Loucy (cell line): ENCODE measurements around the gene HSD11B2.

Experiments used
- H2AFZ ChIP-seq: fragments of 200-600 bp; sonication (generic); 2 replicates; pipeline ENCODE4 v1.6.0; 2016; ENCODE audit warnings: antibody characterized with exemption, mild to moderate bottlenecking, low read length, moderate library complexity
- H3F3A ChIP-seq: fragments of 200-600 bp; 2 replicates; pipeline ENCODE4 v1.6.0; 2016; ENCODE audit warnings: antibody characterized with exemption, low read depth, mild to moderate bottlenecking
- H3K27me3 ChIP-seq: fragments of 200-600 bp; sonication (generic); 2 replicates; pipeline ENCODE4 v1.6.1; 2014; ENCODE audit warnings: low read length, mild to moderate bottlenecking; ENCODE audit not compliant: insufficient read depth, poor library complexity, severe bottlenecking
- H3K36me3 ChIP-seq: fragments of 200-600 bp; sonication (generic); 2 replicates; pipeline ENCODE4 v1.6.1; 2016; ENCODE audit warnings: low read length; ENCODE audit not compliant: insufficient read depth
- H3K4me1 ChIP-seq: fragments of 200-600 bp; sonication (generic); 2 replicates; pipeline ENCODE4 v1.5.1; 2014; ENCODE audit warnings: low read length, mild to moderate bottlenecking; ENCODE audit not compliant: insufficient read depth, poor library complexity, severe bottlenecking
- H3K4me2 ChIP-seq: fragments of 200-600 bp; sonication (generic); 2 replicates; pipeline ENCODE4 v1.6.0; 2014; ENCODE audit warnings: antibody characterized with exemption, low read length, low read depth, mild to moderate bottlenecking; ENCODE audit not compliant: poor library complexity, severe bottlenecking
- H3K4me3 ChIP-seq: fragments of 200-600 bp; sonication (generic); 2 replicates; pipeline ENCODE4 v1.5.1; 2014; ENCODE audit warnings: low read length, mild to moderate bottlenecking, mixed read lengths; ENCODE audit not compliant: poor library complexity, severe bottlenecking
- H3K79me2 ChIP-seq: fragments of 200-600 bp; sonication (generic); 2 replicates; pipeline ENCODE4 v1.6.1; 2014; ENCODE audit warnings: low read length; ENCODE audit not compliant: insufficient read depth
- H3K9ac ChIP-seq: fragments of 200-600 bp; sonication (generic); 2 replicates; pipeline ENCODE4 v1.6.0; 2014; ENCODE audit warnings: mild to moderate bottlenecking, low read depth, low read length, moderate library complexity; ENCODE audit not compliant: poor library complexity, severe bottlenecking
- H3K9me2 ChIP-seq: fragments of 200-600 bp; sonication (generic); replicated peaks from 2 replicates; pipeline ENCODE4 v1.6.1; 2016; ENCODE audit warnings: low read depth, low read length, mixed read lengths
- H3K9me3 ChIP-seq: fragments of 200-600 bp; sonication (generic); 2 replicates; pipeline ENCODE4 v1.6.1; 2014; ENCODE audit warnings: mild to moderate bottlenecking, antibody characterized with exemption, low read length, low read depth; ENCODE audit not compliant: insufficient read depth
- H4K20me1 ChIP-seq: fragments of 200-600 bp; sonication (generic); 2 replicates; pipeline ENCODE4 v1.6.0; 2014; ENCODE audit warnings: antibody characterized with exemption, low read length, mild to moderate bottlenecking; ENCODE audit not compliant: insufficient read depth, poor library complexity, severe bottlenecking
- CTCF ChIP-seq: fragments of 200-600 bp; sonication (generic); conservative IDR thresholded peaks from 2 replicates; pipeline ENCODE4 v1.5.1; 2014; ENCODE audit warnings: mild to moderate bottlenecking, antibody characterized with exemption, low read length
- EZH2phosphoT487 ChIP-seq: fragments of 200-600 bp; IDR thresholded peaks from 2 replicates; pipeline ENCODE4 v1.6.1; 2018; ENCODE audit warnings: antibody characterized with exemption, mild to moderate bottlenecking, moderate library complexity, borderline replicate concordance

The HSD11B2 gene

GRCh38 chr16:67398546-67399217 is 32.2 kb upstream of the HSD11B2 start:
- H4K20me1 ChIP-seq = no peaks in the 10 kb centered on the region
- no peaks in the 10 kb centered on the region for H3K9me3 ChIP-seq
- no peaks in the 10 kb centered on the region for H3K36me3 ChIP-seq
- no peak overlapping the region for H3K4me3 ChIP-seq
- no peaks in the 10 kb centered on the region for H3K9me2 ChIP-seq
- H2AFZ ChIP-seq = no peak overlapping the region
- H3K4me2 ChIP-seq = no peak overlapping the region
- TF ChIP-seq EZH2phosphoT487 = no peak
- no peak for TF ChIP-seq CTCF
- H3K79me2 ChIP-seq = no peaks in the 10 kb centered on the region
- H3F3A ChIP-seq = no peaks in the 10 kb centered on the region
- H3K4me1 ChIP-seq = peaks cover under 1% of the 10 kb centered on the region
- H3K27me3 ChIP-seq = no peaks in the 10 kb centered on the region
- H3K9ac ChIP-seq = no peak overlapping the region

GRCh38 chr16:67399218-67399733 is 31.6 kb upstream of the HSD11B2 start:
- no peaks in the 10 kb centered on the region for H3K27me3 ChIP-seq
- H3K4me2 ChIP-seq = no peak overlapping the region
- H2AFZ ChIP-seq = no peak overlapping the region

GRCh38 chr16:67399749-67400704 is 30.9 kb upstream of the HSD11B2 start:
- H3K79me2 ChIP-seq = no peaks in the 10 kb centered on the region
- TF ChIP-seq EZH2phosphoT487 = no peak
- no peak for TF ChIP-seq CTCF
- no peaks in the 10 kb centered on the region for H3K27me3 ChIP-seq
- H3F3A ChIP-seq = no peaks in the 10 kb centered on the region
- no peak overlapping the region for H3K4me3 ChIP-seq
- no peak overlapping the region for H3K9ac ChIP-seq
- H3K4me2 ChIP-seq = no peak overlapping the region
- no peaks in the 10 kb centered on the region for H4K20me1 ChIP-seq
- no peaks in the 10 kb centered on the region for H3K36me3 ChIP-seq
- no peaks in the 10 kb centered on the region for H3K9me2 ChIP-seq
- peaks cover 9% of the 10 kb centered on the region for H3K4me1 ChIP-seq
- no peak overlapping the region for H2AFZ ChIP-seq
- H3K9me3 ChIP-seq = no peaks in the 10 kb centered on the region

More at GRCh38 chr16:67399218-67399733, 31.6 kb upstream of the HSD11B2 start:
- Histone ChIP-seq H3K9ac (no peak overlapping the region), H4K20me1 (no peaks in the 10 kb centered on the region), H3K79me2 (no peaks in the 10 kb centered on the region), H3K9me3 (no peaks in the 10 kb centered on the region), H3K36me3 (no peaks in the 10 kb centered on the region), H3K9me2 (no peaks in the 10 kb centered on the region), H3F3A (no peaks in the 10 kb centered on the region), H3K4me1 (peaks cover 7% of the 10 kb centered on the region), H3K4me3 (no peak overlapping the region)
- TF ChIP-seq EZH2phosphoT487 (no peak), CTCF (no peak; the same call in 1 of the 2 replicates)
